ENCODE results near the gene LCNL1. TPM values are rescaled to one million over a fixed set of nuclear protein-coding genes. Genes with fewer than 3 reads are reported as not detected.

Gene LCNL1
- total and polyA plus RNA-seq, 2 of the 13 experiments (the other 11 are each of a cell fraction or from before 2014, with no cell fraction given), result not detected

- TF ChIP-seq TRIM22 (IDR thresholded peaks at IDR 0.05) (no peak), ZNF451 (CRISPR knock-in tag; IDR thresholded peaks at IDR 0.05) (no peak), GLI4 (CRISPR knock-in tag; IDR thresholded peaks at IDR 0.05; ENCODE audit: borderline replicate concordance) (peak; percentile 79; the same call in 1 of the 2 replicates), ZFP36L1 (CRISPR knock-in tag; IDR thresholded peaks at IDR 0.05) (0 out of 2 replicates have a peak, but pooled peaks have one; percentile 62), TEF (CRISPR knock-in tag; IDR thresholded peaks at IDR 0.05) (no peak), ZNF567 (CRISPR knock-in tag; IDR thresholded peaks at IDR 0.05; ENCODE audit: borderline replicate concordance) (no peak; the same call in 1 of the 2 replicates), FOSL2 (CRISPR knock-in tag; IDR thresholded peaks at IDR 0.05) (no peak), ZBTB3 (CRISPR knock-in tag; IDR thresholded peaks at IDR 0.05; ENCODE audit: borderline replicate concordance, low read depth) (no peak; the same call in 1 of the 2 replicates), SMAD3 (CRISPR knock-in tag; IDR thresholded peaks at IDR 0.05) (no peak), MAFF (IDR thresholded peaks at IDR 0.05; ENCODE audit: low read depth, low read length) (no peak), MIER3 (CRISPR knock-in tag; IDR thresholded peaks at IDR 0.05; ENCODE audit: borderline replicate concordance) (no peak), ZNF224 (CRISPR knock-in tag; IDR thresholded peaks at IDR 0.05) (no peak), CBX1 (IDR thresholded peaks at IDR 0.05; ENCODE audit: low read depth) (no peak), ZSCAN31 (CRISPR knock-in tag; IDR thresholded peaks at IDR 0.05; ENCODE audit: low read depth) (0 out of 2 replicates have a peak, but pooled peaks have one; percentile 19)
- TF ChIP-seq, protein P1, sequence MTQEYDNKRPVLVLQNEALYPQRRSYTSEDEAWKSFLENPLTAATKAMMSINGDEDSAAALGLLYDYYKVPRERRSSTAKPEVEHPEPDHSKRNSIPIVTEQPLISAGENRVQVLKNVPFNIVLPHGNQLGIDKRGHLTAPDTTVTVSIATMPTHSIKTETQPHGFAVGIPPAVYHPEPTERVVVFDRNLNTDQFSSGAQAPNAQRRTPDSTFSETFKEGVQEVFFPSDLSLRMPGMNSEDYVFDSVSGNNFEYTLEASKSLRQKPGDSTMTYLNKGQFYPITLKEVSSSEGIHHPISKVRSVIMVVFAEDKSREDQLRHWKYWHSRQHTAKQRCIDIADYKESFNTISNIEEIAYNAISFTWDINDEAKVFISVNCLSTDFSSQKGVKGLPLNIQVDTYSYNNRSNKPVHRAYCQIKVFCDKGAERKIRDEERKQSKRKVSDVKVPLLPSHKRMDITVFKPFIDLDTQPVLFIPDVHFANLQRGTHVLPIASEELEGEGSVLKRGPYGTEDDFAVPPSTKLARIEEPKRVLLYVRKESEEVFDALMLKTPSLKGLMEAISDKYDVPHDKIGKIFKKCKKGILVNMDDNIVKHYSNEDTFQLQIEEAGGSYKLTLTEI (CRISPR knock-in tag; conservative IDR thresholded peaks at IDR 0.05), result no peak
- TF ChIP-seq, protein P2, sequence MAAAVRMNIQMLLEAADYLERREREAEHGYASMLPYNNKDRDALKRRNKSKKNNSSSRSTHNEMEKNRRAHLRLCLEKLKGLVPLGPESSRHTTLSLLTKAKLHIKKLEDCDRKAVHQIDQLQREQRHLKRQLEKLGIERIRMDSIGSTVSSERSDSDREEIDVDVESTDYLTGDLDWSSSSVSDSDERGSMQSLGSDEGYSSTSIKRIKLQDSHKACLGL (CRISPR knock-in tag; IDR thresholded peaks at IDR 0.05), result peak; percentile 61; the same call in 1 of the 2 replicates
- TF ChIP-seq, protein P3, sequence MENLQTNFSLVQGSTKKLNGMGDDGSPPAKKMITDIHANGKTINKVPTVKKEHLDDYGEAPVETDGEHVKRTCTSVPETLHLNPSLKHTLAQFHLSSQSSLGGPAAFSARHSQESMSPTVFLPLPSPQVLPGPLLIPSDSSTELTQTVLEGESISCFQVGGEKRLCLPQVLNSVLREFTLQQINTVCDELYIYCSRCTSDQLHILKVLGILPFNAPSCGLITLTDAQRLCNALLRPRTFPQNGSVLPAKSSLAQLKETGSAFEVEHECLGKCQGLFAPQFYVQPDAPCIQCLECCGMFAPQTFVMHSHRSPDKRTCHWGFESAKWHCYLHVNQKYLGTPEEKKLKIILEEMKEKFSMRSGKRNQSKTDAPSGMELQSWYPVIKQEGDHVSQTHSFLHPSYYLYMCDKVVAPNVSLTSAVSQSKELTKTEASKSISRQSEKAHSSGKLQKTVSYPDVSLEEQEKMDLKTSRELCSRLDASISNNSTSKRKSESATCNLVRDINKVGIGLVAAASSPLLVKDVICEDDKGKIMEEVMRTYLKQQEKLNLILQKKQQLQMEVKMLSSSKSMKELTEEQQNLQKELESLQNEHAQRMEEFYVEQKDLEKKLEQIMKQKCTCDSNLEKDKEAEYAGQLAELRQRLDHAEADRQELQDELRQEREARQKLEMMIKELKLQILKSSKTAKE (CRISPR knock-in tag; IDR thresholded peaks at IDR 0.05; ENCODE audit: borderline replicate concordance), result no peak
- TF ChIP-seq, protein P4, sequence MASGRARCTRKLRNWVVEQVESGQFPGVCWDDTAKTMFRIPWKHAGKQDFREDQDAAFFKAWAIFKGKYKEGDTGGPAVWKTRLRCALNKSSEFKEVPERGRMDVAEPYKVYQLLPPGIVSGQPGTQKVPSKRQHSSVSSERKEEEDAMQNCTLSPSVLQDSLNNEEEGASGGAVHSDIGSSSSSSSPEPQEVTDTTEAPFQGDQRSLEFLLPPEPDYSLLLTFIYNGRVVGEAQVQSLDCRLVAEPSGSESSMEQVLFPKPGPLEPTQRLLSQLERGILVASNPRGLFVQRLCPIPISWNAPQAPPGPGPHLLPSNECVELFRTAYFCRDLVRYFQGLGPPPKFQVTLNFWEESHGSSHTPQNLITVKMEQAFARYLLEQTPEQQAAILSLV (CRISPR knock-in tag; IDR thresholded peaks at IDR 0.05; ENCODE audit: borderline replicate concordance), result no peak; the same call in 1 of the 2 replicates
- TF ChIP-seq, protein P5, sequence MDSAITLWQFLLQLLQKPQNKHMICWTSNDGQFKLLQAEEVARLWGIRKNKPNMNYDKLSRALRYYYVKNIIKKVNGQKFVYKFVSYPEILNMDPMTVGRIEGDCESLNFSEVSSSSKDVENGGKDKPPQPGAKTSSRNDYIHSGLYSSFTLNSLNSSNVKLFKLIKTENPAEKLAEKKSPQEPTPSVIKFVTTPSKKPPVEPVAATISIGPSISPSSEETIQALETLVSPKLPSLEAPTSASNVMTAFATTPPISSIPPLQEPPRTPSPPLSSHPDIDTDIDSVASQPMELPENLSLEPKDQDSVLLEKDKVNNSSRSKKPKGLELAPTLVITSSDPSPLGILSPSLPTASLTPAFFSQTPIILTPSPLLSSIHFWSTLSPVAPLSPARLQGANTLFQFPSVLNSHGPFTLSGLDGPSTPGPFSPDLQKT (CRISPR knock-in tag; IDR thresholded peaks at IDR 0.05; ENCODE audit: borderline replicate concordance), result no peak
Measured at GRCh38 chr9:136991993-136992818, 9.4 kb downstream of the LCNL1 start, which contains the start of gene PAXX (continued).
